ENCODE data around the gene MXRA7.
"Not testable (repeated sequence)": the region's sequence is repeated elsewhere in the genome, so short reads cannot be mapped to it uniquely, and the experiment has no call there.

The MXRA7 gene

GRCh38 chr17:76716146-76716838, 5.5 kb upstream of the MXRA7 start:
- DNase-seq (ENCODE audit: low read depth in 2 of 2) = no peak

GRCh38 chr17:76715496-76715830, 4.7 kb upstream of the MXRA7 start:
- DNase-seq (ENCODE audit: low read depth in 2 of 2) = no peak

GRCh38 chr17:76714822-76715495, 4.2 kb upstream of the MXRA7 start:
- DNase-seq (ENCODE audit: low read depth in 2 of 2) = peak; percentile 61 to 66

GRCh38 chr17:76714336-76714735, 3.6 kb upstream of the MXRA7 start:
- DNase-seq (ENCODE audit: low read depth in 2 of 2) = no peak

GRCh38 chr17:76713765-76714164, 3.0 kb upstream of the MXRA7 start:
- no peak for DNase-seq (ENCODE audit: low read depth in 2 of 2)

- not testable (repeated sequence) for DNase-seq (ENCODE audit: low read depth in 2 of 2)
These were observed 1.6 kb upstream of the MXRA7 start for GRCh38 chr17:76712321-76712720.

- not testable (repeated sequence) for DNase-seq (ENCODE audit: low read depth in 2 of 2)
These were observed 558 bp downstream of the MXRA7 start for GRCh38 chr17:76709951-76710862.

GRCh38 chr17:76709077-76709950, 1.5 kb downstream of the MXRA7 start:
- DNase-seq (ENCODE audit: low read depth in 2 of 2) = no peak

GRCh38 chr17:76707985-76708807, 2.6 kb downstream of the MXRA7 start:
- no peak for DNase-seq (ENCODE audit: low read depth in 2 of 2)

- no peak for DNase-seq (ENCODE audit: low read depth in 2 of 2)
These were observed 3.9 kb downstream of the MXRA7 start for GRCh38 chr17:76706817-76707216.

GRCh38 chr17:76704805-76705204, 6.0 kb downstream of the MXRA7 start:
- no peak for DNase-seq (ENCODE audit: low read depth in 2 of 2)

- no peak for DNase-seq (ENCODE audit: low read depth in 2 of 2)
These were observed 7.7 kb downstream of the MXRA7 start for GRCh38 chr17:76702941-76703637.

- DNase-seq (ENCODE audit: low read depth in 2 of 2) = no peak
These were observed 8.7 kb downstream of the MXRA7 start for GRCh38 chr17:76702076-76702475.

- DNase-seq (ENCODE audit: low read depth in 2 of 2) = no peak
These were observed 9.2 kb downstream of the MXRA7 start for GRCh38 chr17:76701471-76701967.

- DNase-seq (ENCODE audit: low read depth in 2 of 2) = no peak
These were observed 9.9 kb downstream of the MXRA7 start for GRCh38 chr17:76700617-76701470.

GRCh38 chr17:76700270-76700616, 10.5 kb downstream of the MXRA7 start:
- no peak for DNase-seq (ENCODE audit: low read depth in 2 of 2)

- DNase-seq (ENCODE audit: low read depth in 2 of 2) = not testable (repeated sequence)
These were observed 12.2 kb downstream of the MXRA7 start for GRCh38 chr17:76698466-76698977.

- DNase-seq (ENCODE audit: low read depth in 2 of 2) = no peak
These were observed 12.9 kb downstream of the MXRA7 start for GRCh38 chr17:76697702-76698465.

All from stimulated activated CD4-positive, alpha-beta T cell treated with anti-CD3 and anti-CD28 coated beads, Interleukin-1b, Interleukin-23, amount 100 ng/mL, for 1 hour (primary cell).